ENCODE measurements around the gene ACTR6.

Gene ACTR6

DNA sequence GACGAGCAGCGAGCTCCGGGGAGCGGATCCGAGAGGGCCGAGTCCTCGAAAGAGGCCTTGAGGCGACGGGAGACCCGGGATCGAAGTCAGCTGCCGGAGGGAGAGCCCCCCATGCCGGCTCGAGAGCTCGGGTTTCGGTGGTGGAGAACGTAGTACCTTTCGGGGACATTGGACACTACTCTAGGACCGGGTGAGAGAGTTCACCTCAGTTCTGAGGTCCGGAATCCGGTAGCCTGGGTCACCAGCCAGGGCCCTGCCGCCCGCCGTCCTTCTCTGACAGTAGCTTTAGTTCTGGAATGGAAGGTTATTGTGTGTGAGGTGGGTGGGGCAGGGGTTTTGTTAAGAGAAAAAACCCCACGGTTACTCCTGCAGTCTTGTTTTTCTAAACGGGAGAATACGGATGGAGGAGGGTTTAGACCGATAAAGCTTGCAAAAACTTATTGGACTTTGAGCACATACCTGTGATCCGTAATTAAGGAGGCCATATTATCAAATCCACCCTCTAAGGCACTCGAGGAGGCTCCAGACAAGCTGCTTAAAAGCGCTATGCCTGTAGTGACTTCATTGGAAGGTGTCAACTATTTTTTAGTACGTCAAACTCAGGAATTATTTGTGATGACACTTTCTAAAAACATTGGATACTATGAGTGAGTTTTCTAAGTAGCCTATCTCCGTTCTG, 67.1 kb downstream of the ACTR6 start:
- peak; percentile 37 to 42 for DNase-seq

GRCh38 chr12:100268835-100269564, 68.4 kb downstream of the ACTR6 start:
- no peak for DNase-seq

- no peak for DNase-seq
Observed at GRCh38 chr12:100273782-100274181, 73.2 kb downstream of the ACTR6 start.

Measured in NCI-H524 (cell line).